Globus pallidus (tissue), 1 donor: ENCODE measurements around the gene BBS2.

Experiments used
- DNase-seq: peaks from one replicate; pipeline ENCODE4 v3.0.0-alpha.2; 2015; ENCODE audit warnings: low spot score

The BBS2 gene

DNA sequence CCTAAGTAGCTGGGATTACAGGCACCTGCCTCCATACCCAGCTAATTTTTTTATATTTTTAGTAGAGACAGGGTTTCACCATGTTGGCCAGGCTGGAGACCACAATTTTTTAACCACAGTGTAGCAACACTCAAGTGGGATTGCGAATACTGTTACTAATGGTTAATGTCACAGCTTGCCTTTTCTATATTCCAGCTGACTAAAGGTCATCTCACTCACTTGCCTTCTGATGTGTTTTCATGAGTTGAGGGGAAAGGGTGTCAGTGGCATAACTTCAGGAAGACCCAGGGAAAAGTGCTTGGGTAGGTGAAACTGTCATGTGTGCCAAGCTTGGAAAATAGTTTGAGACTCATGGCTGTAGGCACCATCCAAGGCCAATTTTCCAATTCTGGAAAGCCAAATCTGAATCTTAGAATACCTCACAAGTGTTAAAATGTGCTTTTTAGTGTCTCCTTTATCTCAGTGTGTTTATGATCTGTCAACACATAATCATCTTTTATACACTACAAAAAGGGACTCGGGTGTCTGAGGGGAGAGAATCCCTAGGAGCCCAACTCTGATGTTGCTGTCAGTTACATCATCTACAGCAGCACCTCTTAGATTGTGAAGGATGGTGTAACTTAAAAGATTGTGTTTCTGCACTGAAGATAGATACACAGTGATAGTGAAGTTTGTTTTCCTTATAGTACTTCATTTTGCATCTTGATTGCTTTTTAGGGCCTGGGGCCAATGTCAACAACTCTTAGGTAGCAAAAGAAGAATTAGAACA is 41.4 kb downstream of the BBS2 start:
- no peak for DNase-seq

DNA sequence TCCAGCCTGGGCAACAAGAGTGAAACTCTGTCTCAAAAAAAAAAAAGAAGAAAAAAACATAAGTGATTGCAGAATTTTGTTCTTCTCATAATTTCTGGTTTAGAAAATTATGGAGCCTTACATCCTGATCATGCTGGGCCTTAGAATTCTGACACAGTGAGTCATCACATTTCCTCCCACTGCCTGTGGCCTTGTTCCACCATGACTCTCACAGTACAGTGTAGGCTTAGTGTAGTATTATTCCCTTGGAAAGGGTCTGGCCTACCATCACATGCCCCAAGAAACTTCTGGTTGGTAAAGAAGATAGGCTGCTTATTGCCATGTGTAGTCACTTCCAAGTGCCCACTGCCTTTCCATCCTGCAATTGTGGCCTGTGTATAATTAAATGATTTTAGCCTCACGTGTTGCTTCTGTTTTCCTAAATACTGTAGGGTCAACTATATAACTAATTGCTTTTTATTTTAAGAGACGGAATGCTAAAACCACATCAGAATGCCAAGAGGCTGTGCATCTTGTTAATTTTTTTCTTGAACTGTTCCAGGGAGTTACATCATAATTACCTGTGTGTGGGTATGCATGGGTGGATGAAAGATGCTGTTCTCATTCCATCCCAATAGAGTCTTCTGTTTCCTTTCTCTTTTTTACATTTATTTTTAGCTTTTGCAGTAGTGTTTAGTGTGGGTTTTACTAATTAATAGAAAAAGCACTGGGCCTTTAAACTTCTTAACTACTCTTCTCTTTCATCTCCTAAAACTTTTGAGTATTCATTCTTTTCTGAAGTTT is 42.5 kb downstream of the BBS2 start:
- DNase-seq = no peak

DNA sequence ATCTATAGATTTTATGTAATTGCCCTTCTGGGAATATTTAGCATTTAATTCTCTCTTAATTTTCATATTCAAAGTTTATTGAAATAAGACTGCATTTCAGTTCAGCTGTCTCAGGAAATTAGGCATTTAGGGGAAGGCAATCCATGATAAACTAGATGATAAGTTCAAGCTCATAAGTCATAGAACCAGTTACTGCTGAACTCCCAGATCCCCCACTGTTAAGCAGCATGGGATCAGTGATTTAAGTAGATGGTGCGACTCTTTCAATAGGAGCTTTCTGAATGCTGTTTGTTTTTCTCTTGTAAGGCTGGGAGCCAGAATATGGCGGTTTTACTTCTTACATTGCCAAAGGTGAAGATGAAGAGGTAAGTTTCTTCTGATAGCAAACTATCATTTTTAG is 44.6 kb downstream of the BBS2 start:
- no peak for DNase-seq

DNA sequence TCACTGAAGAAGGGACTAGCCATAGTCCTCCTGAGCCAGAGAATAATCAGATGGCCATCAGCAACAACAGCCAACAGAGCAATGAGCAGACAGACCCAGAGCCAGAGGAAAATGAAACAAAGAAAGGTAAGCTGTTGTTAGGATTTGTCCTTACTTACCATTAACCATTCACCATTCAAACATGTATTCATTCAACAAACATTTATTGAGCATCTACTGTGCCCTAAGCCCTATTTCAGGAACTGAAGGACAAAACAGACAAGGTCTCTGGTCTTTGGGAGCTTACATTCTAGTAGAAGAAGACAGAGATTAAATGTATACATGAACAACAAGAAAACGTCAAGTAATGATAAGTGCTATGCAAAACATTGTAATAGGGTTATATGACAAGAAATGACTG is 49.2 kb downstream of the BBS2 start:
- DNase-seq = no peak

DNA sequence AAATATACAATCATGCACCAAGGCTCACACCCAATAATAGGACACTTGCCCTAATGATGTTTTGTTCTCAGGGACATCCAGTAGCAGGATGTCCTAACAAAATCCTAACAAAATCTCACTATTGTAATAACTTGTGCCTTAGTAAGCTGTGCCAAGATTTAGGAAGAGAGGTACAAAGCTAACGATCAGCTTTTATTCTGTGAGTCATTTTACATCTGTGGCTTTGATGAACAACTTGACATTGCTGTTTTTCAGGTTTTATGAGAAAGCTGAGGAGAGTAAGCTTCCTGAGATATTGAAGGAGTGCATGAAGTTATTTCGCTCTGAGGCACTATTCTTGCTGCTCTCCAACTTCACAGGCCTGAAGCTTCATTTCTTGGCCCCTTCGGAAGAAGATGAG is 49.6 kb downstream of the BBS2 start:
- no peak for DNase-seq

DNA sequence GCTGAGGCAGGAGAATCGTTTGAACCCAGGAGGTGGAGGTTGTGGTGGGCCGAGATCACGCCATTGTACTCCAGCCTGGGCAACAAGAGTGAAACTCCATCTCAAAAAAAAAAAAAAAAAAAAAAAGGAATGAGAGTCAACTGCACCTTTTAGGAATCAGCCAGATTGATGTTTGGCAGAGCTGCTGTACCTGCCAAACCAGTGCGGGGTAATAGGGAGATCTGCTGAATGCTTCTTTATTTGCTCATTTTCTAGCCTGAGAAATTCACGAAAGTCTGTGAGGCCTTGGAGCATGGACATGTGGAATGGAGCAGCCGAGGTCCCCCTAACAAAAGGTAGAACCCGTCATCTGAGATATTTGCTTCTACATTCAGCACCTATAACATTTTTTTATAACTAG is 50.1 kb downstream of the BBS2 start:
- no peak for DNase-seq

DNA sequence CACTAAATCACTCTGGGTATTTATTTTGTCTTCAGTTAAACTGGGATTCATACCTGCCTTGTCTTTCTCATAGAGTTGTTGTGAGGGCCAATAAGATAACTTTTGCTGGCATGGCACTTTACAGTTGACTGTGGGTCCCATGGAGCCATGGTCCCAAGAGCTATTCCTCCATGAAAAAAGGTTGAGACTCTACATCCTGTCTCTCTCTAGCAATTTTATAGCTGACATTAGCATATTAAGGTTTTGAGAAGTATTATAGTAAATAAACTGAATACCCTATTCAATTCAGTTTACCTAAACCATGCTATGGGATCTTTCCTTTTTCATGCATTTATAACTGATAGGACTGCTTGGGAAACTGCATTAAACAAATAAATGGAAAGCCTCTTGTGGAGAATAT is 51.0 kb downstream of the BBS2 start:
- no peak for DNase-seq

DNA sequence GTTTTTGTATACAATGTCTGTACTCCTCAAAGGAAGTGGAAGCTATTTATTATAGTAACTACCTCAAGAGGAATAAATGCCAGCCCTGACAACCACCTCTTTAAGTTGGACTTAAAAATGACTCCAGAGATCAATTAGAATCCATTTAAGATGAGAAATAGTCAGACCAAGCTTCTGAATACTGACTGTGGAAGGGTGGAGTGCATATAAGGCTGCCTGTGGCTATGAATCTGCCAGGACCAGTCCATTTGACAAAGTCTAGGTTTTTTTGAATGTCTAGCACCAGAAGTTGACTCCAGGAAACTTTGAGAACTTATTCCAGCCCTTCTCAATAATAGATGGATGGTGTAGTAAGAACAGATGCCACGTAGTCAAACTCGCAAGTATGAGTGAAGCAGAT is 53.5 kb downstream of the BBS2 start:
- DNase-seq = no peak

DNA sequence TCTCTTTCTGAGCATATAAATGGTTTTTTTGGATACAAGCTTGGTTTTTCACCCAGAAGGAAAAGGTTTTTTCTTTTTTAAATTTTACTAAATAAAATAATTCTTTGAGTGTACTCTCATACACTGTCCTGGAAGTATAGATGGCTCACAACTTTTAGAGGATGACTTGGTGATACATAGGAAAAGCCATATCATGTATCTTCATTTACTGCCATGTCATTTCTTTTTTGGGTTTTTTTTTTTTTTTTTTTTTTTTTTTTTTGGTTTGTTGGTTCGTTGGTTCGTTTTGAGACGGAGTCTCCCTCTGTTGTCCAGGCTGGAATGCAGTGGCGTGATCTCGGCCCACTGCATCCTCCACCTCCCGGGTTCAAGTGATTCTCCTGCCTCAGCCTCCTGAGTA is 56.7 kb downstream of the BBS2 start:
- no peak for DNase-seq

DNA sequence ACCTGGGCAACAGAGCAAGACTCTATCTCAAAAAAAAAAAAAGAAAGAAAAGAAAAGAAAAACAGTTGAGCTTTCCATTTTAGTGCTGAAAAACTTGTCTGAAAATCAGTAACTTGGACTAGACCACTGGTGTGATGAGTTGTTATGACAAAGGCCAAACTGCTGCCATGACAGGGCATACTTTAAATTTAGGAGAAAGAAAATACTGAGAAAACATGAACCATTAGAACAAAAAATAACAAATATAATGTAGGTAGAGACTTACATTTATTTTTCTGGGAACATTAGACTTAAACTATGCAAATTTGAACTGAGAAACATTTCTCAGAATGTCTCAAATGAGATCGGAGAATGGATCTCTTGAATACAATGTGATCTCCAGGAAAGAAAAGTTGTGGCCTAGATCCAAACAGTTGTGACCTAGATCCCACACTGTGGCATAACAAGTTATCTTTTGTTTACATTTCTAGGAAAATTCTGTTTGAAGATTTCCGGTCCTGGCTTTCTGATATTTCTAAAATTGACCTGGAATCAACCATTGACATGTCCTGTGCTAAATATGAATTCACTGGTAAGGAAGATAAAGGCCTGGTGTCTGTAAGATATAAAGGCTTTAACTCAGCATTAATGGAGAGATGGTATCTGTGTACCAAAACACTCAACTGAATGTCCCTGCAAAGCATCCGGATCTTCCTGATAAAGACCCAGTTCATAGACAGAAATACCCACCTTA is 57.6 kb downstream of the BBS2 start:
- DNase-seq = no peak

DNA sequence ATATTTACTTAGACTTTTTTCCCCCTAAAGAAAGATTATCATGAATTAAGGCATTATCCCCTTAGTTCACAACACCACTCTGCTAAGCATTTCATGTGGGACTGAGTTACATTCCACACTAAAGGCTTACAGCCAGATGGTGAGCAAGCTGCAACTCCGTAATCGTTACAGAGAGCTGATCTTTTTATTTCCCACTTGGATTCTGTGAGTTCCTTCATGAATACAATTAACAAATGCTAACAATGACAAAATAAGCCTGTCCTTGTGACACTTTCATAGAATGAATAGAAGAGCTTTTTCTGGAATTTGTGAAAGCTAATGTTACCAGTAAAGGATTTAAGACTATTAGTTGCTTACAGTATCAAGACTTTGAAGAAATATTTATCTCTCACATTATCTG is 59.7 kb downstream of the BBS2 start:
- DNase-seq = peak; percentile 64

DNA sequence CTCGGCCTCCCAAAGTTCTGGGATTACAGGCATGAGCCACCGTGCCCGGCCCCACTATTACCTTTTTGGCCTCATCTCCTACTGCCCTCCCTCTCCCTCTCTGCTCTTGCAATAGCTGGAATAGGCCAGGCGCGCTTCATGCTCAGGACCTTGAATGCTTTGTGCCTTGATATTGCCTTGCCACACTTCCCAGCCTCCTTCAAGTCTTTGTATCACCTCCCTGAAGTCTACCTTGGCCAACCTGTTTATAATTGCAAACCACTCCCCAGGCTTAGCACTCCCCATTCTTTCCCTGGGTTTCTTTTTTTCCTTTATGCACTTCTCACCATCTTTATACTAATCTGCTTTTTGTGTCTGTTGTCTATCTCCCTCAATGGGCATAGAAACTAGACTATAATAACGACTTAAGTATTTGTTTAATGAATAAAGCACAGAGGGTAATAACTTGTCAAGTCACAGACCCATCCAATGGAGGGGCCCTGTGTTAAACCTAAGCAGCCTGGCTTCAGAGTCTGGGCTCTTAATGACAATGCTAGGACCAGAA is 61.8 kb downstream of the BBS2 start:
- no peak for DNase-seq

DNA sequence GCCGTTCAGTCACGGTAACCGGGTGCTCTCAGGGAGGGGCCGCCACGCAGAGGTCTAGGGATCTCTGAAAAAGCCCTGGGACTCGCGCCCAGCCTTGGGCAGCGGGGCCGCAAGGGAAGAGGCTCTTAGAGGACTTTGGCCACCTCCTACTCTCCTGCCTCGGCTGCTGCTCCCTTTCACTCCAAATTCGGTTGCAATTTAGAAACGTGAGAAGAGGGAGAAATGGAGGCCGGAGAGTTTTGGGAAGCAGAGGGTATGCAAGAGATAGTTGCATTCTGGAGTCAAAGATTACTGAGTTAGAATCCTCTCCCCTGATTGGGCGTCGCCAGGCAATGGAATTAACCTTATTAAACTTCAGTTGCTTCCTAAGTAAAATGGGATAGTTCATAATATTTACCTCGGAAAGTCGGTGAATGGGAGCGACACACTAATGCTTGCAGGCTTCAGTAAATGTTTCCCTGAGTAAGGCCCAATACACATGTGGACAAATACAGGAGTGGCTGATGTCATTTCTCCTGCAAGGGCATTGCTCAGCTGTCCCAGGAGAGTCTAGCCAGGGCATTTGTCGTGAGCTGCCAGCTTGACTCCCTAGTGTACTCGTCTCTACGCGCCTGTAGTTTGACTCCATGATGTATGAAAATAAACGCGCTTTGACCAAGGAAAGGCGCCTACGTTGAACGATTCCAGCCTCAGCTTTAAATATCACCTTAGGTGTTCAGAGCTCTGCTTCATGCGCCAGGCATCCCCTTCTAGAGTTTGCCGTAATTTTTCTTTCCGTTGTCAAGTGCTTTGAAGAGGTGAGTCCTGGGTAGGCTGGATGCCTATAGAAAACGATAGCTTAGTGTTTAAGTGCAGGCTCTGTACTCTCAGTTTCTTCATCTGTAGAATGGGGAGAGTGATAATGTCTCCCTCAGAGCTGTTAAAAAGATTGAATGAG is 67.8 kb downstream of the BBS2 start:
- DNase-seq = peak; percentile 9

DNA sequence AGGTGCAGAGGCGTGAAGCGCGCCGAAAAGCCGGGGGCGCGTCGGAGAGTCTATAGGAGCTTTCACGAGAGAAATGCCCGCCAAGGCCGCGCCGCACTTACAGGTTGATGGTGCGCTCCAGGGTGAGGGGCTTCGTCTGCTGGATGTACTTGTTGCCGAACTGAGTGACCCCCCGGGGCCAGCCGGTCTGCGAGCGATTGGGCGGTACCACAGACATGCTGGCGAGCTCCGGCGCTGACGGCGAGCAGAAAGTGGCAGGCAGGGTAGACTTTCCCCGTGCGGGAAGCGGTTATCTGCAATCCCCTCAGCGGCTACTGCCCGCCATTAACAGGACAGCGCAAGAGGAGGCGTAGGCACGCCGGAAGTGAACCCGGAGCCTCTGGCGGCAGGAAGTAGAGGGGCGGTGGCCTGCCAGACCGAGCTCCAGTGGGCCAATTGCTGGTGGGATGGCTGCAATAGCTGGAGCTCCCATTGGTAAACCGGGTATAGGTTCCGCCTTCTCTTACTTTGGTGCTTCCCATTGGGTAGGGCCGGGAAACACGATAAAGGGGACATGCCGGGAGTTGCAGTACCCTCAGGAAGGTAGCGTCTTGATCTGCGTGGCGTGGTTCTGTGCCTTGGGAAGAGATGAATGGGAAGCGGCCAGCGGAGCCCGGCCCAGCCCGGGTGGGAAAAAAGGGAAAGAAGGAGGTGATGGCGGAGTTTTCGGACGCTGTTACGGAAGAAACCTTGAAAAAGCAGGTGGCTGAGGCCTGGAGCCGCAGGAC is 68.7 kb downstream of the BBS2 start, which contains the start of the genes NUDT21 and OGFOD1:
NUDT21 (minus strand) TSS at position 347 of the 767 bp plus-strand sequence; CDS start at position 217, 130 bp downstream.
OGFOD1 (plus strand) TSS at position 569 of the 767 bp plus-strand sequence; CDS start at position 628, 59 bp downstream.
- DNase-seq = peak; percentile 99

DNA sequence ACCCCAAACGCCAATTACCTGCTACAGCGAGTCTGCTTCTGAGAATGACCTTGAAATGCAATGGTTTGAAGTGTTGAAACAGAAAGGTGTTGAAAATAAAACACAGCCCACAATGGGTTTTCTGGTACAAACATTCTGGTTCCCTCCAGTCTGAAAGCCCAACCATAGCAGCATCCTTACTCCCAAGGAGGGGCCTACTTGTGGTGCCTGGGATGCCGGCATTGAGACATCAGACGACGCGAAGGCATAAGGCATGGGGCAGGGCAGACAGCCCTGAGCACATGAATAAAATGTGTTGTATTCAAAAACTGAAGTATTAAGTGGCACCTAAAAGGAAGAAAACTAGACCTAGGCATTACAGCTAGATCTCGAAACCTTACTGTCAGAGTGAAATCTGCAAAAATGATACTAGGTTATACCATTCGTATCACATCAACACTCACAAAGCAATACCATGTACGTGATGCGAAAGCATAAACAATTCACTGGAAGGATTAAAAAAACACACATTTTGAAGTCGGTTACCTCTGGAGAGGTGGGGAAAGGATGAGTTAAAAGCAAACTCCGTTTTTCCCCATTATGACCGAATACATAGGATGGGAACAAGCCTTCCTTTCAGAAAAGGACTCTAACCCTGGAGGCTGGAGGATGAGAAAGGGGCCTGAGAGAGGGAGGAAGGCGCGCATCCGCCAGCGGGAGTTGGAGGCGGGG is 69.4 kb downstream of the BBS2 start:
- no peak for DNase-seq

DNA sequence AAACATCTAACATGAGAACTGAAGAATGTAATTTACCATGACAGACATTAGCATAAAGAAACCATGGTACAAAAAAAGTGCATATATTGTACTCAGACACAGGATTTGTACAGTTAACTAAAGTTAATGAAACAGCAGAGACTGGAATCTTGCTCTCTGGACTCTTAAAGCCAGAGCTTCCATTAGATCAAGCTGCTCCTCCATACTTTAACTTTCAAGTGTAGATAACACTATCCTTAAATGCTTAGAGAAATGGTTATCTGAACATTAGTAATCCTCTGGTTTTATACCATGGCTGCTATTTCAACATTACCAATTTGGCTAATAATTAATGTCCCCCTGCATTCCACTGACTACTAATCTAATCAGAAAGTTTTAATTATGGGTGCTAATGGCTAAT is 71.8 kb downstream of the BBS2 start:
- DNase-seq = no peak

DNA sequence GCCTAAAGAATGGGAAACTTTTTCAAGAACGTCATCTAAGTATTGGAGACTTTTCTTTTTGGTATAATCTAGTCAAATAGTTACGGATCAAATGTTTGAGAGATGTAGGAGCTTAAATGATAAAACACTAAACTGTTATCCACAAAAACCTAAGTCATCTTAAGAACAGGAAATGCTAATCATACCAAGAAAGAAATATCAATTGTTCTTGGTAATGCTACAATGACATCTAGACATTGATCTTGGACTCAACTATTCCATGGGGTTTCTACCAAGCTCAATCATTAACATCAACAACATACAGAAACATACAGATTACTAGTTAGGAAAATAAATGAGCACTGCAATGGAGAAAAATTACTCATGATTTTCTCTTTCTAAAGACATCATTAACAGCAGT is 72.5 kb downstream of the BBS2 start:
- DNase-seq = no peak

DNA sequence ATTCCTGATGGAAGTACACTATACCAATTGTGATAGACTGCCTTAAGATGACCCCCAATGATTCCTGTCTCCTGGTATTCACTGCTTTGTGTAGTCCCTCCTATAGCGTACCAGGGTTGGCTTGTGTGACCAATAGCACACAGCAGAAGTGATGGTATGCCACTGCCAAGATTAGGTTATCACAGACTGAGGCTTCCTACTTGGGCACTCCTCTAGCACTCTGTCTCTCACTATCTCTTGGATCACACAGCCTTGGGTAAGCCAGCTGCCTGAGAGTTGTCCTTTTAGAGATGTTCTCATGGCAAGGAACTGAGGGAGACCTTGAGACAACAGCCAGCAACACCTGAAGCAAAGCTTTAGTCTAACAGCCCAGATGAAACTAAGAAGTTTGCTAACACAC is 81.8 kb downstream of the BBS2 start:
- no peak for DNase-seq

DNA sequence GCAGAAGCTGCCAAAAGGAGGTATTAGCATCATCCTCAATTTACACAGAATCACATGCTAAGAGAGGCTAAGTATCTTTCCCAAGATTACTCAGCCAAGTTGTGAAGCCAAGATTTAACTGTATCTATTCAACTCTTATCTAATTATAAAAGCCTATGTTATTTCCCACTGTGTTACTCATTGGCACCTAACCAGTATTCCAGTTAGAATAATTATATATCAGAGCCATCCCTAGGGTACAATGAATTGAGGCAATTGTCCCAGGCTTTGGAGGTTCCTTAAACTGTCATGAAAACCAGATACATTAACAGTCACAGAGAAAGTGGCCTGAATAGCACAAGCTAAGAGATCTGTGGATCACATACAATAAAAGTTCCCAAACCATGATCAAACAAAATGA is 83.6 kb downstream of the BBS2 start:
- DNase-seq = no peak
